ENCODE results near the gene PDE4D. TPM values are rescaled to one million over a fixed set of nuclear protein-coding genes. Genes with fewer than 3 reads are reported as not detected.

The PDE4D gene
- polyA plus RNA-seq, 1 donor (not counting 4 experiments of a cell fraction or from before 2014, with no cell fraction given) = 3.6 TPM

DNA sequence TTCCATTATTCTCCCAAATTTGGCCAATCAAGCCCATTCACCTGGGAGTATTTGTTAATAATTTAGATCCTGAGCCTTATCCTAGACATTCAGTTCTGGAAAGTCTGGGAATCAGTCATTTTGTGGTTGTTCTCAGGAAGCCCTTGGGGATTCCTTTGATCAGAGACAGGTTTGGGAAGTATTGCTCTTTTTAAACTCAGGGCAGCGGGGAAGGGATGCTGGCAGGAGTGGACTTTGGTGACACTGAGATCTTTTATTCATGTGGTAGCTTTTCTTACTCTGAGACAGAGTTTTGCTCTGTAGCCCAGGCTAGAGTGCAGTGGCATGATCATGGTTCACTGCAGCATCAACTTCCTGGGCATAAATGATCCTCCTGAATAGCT, 723.8 kb downstream of the PDE4D start:
- Histone ChIP-seq H3K4me1 (ENCODE audit: control insufficient read depth, extremely low read depth, insufficient read depth, low read length) (no peaks in the 10 kb centered on the region), H3K4me2 (ENCODE audit: control insufficient read depth, extremely low read depth, insufficient read depth, low read depth, low read length) (no peak overlapping the region), H3K79me2 (ENCODE audit: control insufficient read depth, insufficient read depth, low read length) (no peaks in the 10 kb centered on the region), H4K20me1 (ENCODE audit: control insufficient read depth, extremely low read depth, insufficient read depth, low read length) (no peaks in the 10 kb centered on the region), H3K9me3 (ENCODE audit: control insufficient read depth, low read depth, low read length) (no peaks in the 10 kb centered on the region), H3K9ac (ENCODE audit: control insufficient read depth, extremely low read depth, insufficient read depth, low read length) (no peak overlapping the region), H2AFZ (ENCODE audit: control insufficient read depth, low read length) (no peak overlapping the region), H3K4me3 (ENCODE audit: control insufficient read depth in 2 of 3, extremely low read depth in 1 of 3, insufficient read depth in 2 of 3, low read depth in 1 of 3, low read length in 3 of 3) (no peak overlapping the region), H3K27ac (ENCODE audit: control insufficient read depth, insufficient read depth, low read length) (no peak overlapping the region), H3K9me1 (ENCODE audit: control insufficient read depth, extremely low read depth, insufficient read depth, low read length) (no peaks in the 10 kb centered on the region), H3K36me3 (ENCODE audit: control insufficient read depth in 2 of 2, extremely low read depth in 1 of 2, insufficient read depth in 2 of 2, low read length in 2 of 2) (no peaks in the 10 kb centered on the region), H3K27me3 (ENCODE audit: control insufficient read depth, extremely low read depth, insufficient read depth, low read length) (no peaks in the 10 kb centered on the region)
- FAIRE-seq (no peak), DNase-seq (ENCODE audit: low read depth, low spot score) (no peak)
- TF ChIP-seq EZH2 (IDR thresholded peaks at IDR 0.05; ENCODE audit: low read length) = no peak
- TF ChIP-seq CTCF (optimal IDR thresholded peaks at IDR 0.05 in 1 of 3, IDR thresholded peaks at IDR 0.05 in 1 of 3, conservative IDR thresholded peaks at IDR 0.05 in 1 of 3; ENCODE audit: extremely low read depth in 1 of 3, insufficient read depth in 2 of 3, low read length in 3 of 3) = no peak
- dilution Hi-C loops (cut with MboI; ENCODE audit: extremely low pct_ligation_motif_present, low sequenced_read_pairs) = no loop called here

GRCh38 chr5:59169081-59169767, 724.3 kb downstream of the PDE4D start:
- H3K4me3 ChIP-seq (ENCODE audit: control insufficient read depth in 2 of 3, extremely low read depth in 1 of 3, insufficient read depth in 2 of 3, low read depth in 1 of 3, low read length in 3 of 3) = no peak overlapping the region
- H3K4me1 ChIP-seq (ENCODE audit: control insufficient read depth, extremely low read depth, insufficient read depth, low read length) = no peaks in the 10 kb centered on the region
- DNase-seq (ENCODE audit: low read depth, low spot score) (no peak), FAIRE-seq (no peak)
- H3K9me1 ChIP-seq (ENCODE audit: control insufficient read depth, extremely low read depth, insufficient read depth, low read length) = no peaks in the 10 kb centered on the region
- dilution Hi-C loops (cut with MboI; ENCODE audit: extremely low pct_ligation_motif_present, low sequenced_read_pairs) = no loop called here
- H3K27me3 ChIP-seq (ENCODE audit: control insufficient read depth, extremely low read depth, insufficient read depth, low read length) = no peaks in the 10 kb centered on the region
- H3K4me2 ChIP-seq (ENCODE audit: control insufficient read depth, extremely low read depth, insufficient read depth, low read depth, low read length) = no peak overlapping the region
- no peaks in the 10 kb centered on the region for H3K79me2 ChIP-seq (ENCODE audit: control insufficient read depth, insufficient read depth, low read length)
- H3K9ac ChIP-seq (ENCODE audit: control insufficient read depth, extremely low read depth, insufficient read depth, low read length) = no peak overlapping the region
- no peaks in the 10 kb centered on the region for H3K9me3 ChIP-seq (ENCODE audit: control insufficient read depth, low read depth, low read length)
- H3K27ac ChIP-seq (ENCODE audit: control insufficient read depth, insufficient read depth, low read length) = no peak overlapping the region
- no peaks in the 10 kb centered on the region for H4K20me1 ChIP-seq (ENCODE audit: control insufficient read depth, extremely low read depth, insufficient read depth, low read length)
- H3K36me3 ChIP-seq (ENCODE audit: control insufficient read depth in 2 of 2, extremely low read depth in 1 of 2, insufficient read depth in 2 of 2, low read length in 2 of 2) = no peaks in the 10 kb centered on the region
- no peak for TF ChIP-seq CTCF (optimal IDR thresholded peaks at IDR 0.05 in 1 of 3, IDR thresholded peaks at IDR 0.05 in 1 of 3, conservative IDR thresholded peaks at IDR 0.05 in 1 of 3; ENCODE audit: extremely low read depth in 1 of 3, insufficient read depth in 2 of 3, low read length in 3 of 3)
- TF ChIP-seq EZH2 (IDR thresholded peaks at IDR 0.05; ENCODE audit: low read length) = no peak
- no peak overlapping the region for H2AFZ ChIP-seq (ENCODE audit: control insufficient read depth, low read length)
